ENCODE results near the gene RERE.

RERE gene

GRCh38 chr1:8441426-8441825, 376.0 kb downstream of the RERE start:
- no peak for TF ChIP-seq JUND (IDR thresholded peaks at IDR 0.05; ENCODE audit: low read depth)
- no peak for DNase-seq (ENCODE audit: low read depth in 1 of 2, low spot score in 1 of 2)
- in situ Hi-C loops (cut with HindIII; ENCODE audit: low pct_unique_long_range_greater_than_20kb, low sequenced_read_pairs) = no loop called here

- no peak for DNase-seq (ENCODE audit: low read depth in 1 of 2, low spot score in 1 of 2)
- TF ChIP-seq JUND (IDR thresholded peaks at IDR 0.05; ENCODE audit: low read depth) = no peak
- in situ Hi-C loops (cut with HindIII; ENCODE audit: low pct_unique_long_range_greater_than_20kb, low sequenced_read_pairs) = no loop called here
Measured at GRCh38 chr1:8439015-8439702, 378.3 kb downstream of the RERE start.

- no peak for TF ChIP-seq JUND (IDR thresholded peaks at IDR 0.05; ENCODE audit: low read depth)
- DNase-seq (ENCODE audit: low read depth in 1 of 2, low spot score in 1 of 2) = no peak
- in situ Hi-C loops (cut with HindIII; ENCODE audit: low pct_unique_long_range_greater_than_20kb, low sequenced_read_pairs) = no loop called here
Measured at GRCh38 chr1:8438489-8438888, 379.0 kb downstream of the RERE start.

DNA sequence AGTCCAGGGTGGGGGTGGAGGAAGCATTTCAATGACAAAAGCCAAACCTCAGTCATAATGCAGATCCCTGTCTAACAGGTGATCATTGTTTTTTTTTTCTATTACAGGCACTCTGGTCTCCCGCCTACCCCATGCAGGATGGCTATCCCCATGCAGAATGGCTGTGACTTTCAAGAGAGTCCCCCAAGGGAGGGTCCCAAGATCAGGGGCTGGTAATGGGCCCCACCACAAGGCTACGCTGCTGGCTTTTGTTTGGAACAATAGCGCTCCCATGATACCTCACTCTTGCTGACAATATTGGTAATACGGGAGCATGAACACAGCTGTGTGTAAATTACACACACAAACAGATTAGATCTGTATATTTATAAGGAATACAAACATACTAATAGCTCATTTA, 380.1 kb downstream of the RERE start:
- in situ Hi-C loops (cut with HindIII; ENCODE audit: low pct_unique_long_range_greater_than_20kb, low sequenced_read_pairs) = no loop called here
- no peak for DNase-seq (ENCODE audit: low read depth in 1 of 2, low spot score in 1 of 2)
- no peak for TF ChIP-seq JUND (IDR thresholded peaks at IDR 0.05; ENCODE audit: low read depth)

- in situ Hi-C loops (cut with HindIII; ENCODE audit: low pct_unique_long_range_greater_than_20kb, low sequenced_read_pairs) = no loop called here
- no peak for DNase-seq (ENCODE audit: low read depth in 1 of 2, low spot score in 1 of 2)
- no peak for TF ChIP-seq JUND (IDR thresholded peaks at IDR 0.05; ENCODE audit: low read depth)
Measured at GRCh38 chr1:8435569-8436071, 381.8 kb downstream of the RERE start.

GRCh38 chr1:8434101-8434500, 383.3 kb downstream of the RERE start:
- in situ Hi-C loops (cut with HindIII; ENCODE audit: low pct_unique_long_range_greater_than_20kb, low sequenced_read_pairs) = no loop called here
- no peak for TF ChIP-seq JUND (IDR thresholded peaks at IDR 0.05; ENCODE audit: low read depth)
- no peak for DNase-seq (ENCODE audit: low read depth in 1 of 2, low spot score in 1 of 2)

- TF ChIP-seq JUND (IDR thresholded peaks at IDR 0.05; ENCODE audit: low read depth) = no peak
- in situ Hi-C loops (cut with HindIII; ENCODE audit: low pct_unique_long_range_greater_than_20kb, low sequenced_read_pairs) = no loop called here
- no peak for DNase-seq (ENCODE audit: low read depth in 1 of 2, low spot score in 1 of 2)
Measured at GRCh38 chr1:8431784-8432183, 385.7 kb downstream of the RERE start.

DNA sequence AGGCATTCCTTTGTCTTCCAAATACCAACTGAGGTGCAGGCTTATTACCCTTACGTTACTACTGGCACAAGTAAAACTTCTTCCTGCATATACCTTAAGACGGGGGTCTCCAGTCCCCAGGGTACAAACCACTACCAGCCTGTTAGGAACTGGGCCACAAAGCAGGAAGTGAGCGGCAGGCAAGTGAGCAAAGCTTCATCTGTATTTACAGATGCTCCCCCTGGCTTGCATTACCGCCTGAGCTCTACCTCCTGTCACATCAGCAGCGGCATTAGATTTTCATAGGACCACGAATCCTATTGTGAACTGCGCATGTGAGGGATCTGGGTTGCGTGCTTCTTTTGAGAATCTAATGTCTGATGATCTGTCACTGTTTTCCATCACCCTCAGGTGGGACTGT, 386.4 kb downstream of the RERE start:
- DNase-seq (ENCODE audit: low read depth in 1 of 2, low spot score in 1 of 2) = no peak
- TF ChIP-seq JUND (IDR thresholded peaks at IDR 0.05; ENCODE audit: low read depth) = no peak
- in situ Hi-C loops (cut with HindIII; ENCODE audit: low pct_unique_long_range_greater_than_20kb, low sequenced_read_pairs) = no loop called here

DNA sequence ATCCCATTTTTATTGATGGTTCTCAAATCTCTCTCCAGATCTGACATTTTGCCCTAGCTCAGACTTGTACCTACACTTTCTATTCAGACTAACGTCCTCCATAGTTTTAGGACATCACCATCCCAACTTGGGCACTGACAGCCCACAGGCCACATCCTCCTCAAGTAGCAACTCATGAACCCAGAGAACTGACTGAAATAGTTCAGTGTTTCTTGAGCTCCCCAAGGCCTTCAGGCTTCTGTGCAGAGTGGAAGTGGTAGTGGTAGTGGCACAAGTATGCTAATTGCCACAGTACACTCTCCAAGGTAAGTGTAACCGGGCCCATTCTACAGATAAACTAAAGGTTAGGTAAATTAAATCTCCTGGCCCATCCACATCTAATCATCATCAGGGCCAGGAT, 387.0 kb downstream of the RERE start:
- in situ Hi-C loops (cut with HindIII; ENCODE audit: low pct_unique_long_range_greater_than_20kb, low sequenced_read_pairs) = no loop called here
- TF ChIP-seq JUND (IDR thresholded peaks at IDR 0.05; ENCODE audit: low read depth) = no peak
- DNase-seq (ENCODE audit: low read depth in 1 of 2, low spot score in 1 of 2) = no peak

DNA sequence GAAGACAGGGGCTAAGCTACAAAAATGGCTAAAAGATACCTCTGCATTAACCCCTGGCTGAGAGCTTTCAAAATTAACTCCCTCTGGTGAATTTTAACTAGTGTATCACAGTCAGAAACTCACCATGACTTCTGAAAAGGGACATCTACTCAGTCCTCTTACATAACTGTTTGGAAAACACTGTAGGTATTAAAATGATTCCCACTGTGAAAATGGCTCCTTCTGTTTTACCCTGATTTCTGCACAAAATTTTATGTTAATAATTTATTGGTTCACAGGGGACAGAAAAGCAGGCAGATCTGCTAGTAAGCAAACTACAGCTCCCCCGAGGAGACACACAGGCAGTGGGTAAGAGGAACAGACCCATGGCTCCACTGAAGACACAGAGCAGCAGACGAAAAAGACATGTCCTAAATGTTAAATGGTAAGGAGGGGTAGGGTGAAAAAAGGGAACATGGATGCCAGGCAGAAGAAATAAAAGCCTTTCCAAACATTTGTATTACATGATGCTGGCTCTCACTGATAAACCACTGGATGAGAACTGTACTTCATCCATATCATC, 387.8 kb downstream of the RERE start:
- in situ Hi-C loops (cut with HindIII; ENCODE audit: low pct_unique_long_range_greater_than_20kb, low sequenced_read_pairs) = no loop called here
- TF ChIP-seq JUND (IDR thresholded peaks at IDR 0.05; ENCODE audit: low read depth) = no peak
- no peak for DNase-seq (ENCODE audit: low read depth in 1 of 2, low spot score in 1 of 2)

- TF ChIP-seq JUND (IDR thresholded peaks at IDR 0.05; ENCODE audit: low read depth) = no peak
- no peak for DNase-seq (ENCODE audit: low read depth in 1 of 2, low spot score in 1 of 2)
- in situ Hi-C loops (cut with HindIII; ENCODE audit: low pct_unique_long_range_greater_than_20kb, low sequenced_read_pairs) = no loop called here
Measured at GRCh38 chr1:8428441-8428840, 389.0 kb downstream of the RERE start.

DNA sequence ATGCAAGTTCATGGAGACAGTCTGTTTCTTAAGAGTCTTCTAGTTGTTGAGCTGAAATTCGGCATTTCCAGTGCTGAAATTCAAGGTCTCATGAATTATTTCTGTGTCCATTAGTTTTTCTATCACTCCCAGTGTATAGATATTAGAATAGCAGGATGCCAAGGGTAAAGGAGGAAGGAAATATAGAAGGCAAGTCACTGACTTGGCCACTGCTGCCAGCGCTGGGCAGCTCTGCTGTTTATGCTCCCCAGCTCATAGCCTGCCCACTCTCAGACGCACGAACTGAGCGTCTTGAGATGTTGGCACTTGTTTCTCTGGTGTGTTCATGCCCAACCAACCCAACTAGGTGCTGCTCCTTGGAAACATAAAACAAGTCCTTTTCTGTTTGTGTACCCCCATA, 389.5 kb downstream of the RERE start:
- in situ Hi-C loops (cut with HindIII; ENCODE audit: low pct_unique_long_range_greater_than_20kb, low sequenced_read_pairs) = no loop called here
- no peak for DNase-seq (ENCODE audit: low read depth in 1 of 2, low spot score in 1 of 2)
- no peak for TF ChIP-seq JUND (IDR thresholded peaks at IDR 0.05; ENCODE audit: low read depth)

DNA sequence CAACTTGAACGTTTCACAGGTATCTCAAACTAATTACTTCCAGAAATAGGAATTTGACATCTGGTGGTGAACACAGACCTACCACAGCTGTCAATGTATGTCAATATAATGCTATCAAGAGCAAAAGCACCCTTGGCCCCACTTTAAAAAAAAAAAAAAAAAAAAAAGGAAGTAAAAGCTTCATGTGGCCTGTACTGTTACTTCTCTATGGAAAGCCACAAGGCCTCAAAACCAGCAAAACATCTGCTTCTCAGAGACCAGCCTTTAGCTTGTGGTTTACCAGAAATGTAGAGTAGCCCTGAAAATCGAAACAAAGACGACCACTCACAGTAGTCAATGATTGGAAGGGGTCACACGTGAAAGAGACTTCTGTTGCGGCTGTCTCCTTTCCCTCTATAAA, 389.9 kb downstream of the RERE start:
- in situ Hi-C loops (cut with HindIII; ENCODE audit: low pct_unique_long_range_greater_than_20kb, low sequenced_read_pairs) = no loop called here
- no peak for TF ChIP-seq JUND (IDR thresholded peaks at IDR 0.05; ENCODE audit: low read depth)
- DNase-seq (ENCODE audit: low read depth in 1 of 2, low spot score in 1 of 2) = no peak

DNA sequence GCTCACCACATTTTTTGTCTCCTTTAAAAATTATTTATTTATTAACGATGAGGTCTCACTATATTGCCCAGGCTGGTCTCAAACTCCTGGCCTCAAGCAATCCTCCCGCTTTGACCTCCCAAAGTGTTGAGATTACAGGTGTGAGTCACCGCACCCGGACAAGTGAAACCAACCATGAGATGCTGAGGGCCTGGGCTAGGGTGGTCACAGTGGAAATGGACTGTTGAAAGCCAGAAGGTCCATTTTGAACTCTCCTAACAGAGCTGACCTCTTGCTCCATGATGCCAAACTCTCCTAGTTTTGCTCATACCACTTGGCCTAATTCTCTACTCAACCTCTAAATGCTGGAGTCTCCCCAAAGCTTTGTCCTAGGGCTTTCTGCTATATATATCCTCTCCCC, 390.4 kb downstream of the RERE start:
- DNase-seq (ENCODE audit: low read depth in 1 of 2, low spot score in 1 of 2) = no peak
- TF ChIP-seq JUND (IDR thresholded peaks at IDR 0.05; ENCODE audit: low read depth) = no peak
- in situ Hi-C loops (cut with HindIII; ENCODE audit: low pct_unique_long_range_greater_than_20kb, low sequenced_read_pairs) = no loop called here
